ENCODE results near the gene KRT76. TPM values are rescaled to one million over a fixed set of nuclear protein-coding genes. Genes with fewer than 3 reads are reported as not detected.

KRT76 gene
- total and polyA plus RNA-seq, 10 of the 15 experiments (the other 5 are each of a cell fraction or from before 2014, with no cell fraction given): not detected

DNA sequence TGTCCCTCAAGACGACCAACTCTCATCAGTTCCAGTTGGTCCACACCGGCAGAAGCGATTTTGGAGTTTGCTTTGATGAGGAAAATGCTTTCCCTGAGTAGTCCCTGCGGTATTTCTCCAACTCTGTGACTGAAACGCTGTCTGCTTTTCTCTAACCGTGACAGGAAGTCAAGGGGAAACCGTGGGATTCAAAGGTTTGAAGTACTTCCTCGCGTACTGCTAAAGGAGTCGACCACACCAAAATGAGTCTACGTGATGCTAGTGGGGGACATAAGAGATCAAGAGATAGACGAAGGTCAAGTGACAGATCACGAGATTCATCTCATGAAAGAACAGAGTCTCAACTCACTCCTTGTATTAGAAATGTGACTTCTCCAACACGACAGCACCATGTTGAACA lies 28.6 kb downstream of the KRT76 start (continued):
- TF ChIP-seq MTA2 (IDR thresholded peaks at IDR 0.05; ENCODE audit: low read depth): no peak
- no peak for TF ChIP-seq ZZZ3 (IDR thresholded peaks at IDR 0.05; ENCODE audit: control insufficient read depth, insufficient read length, low read depth)
- TF ChIP-seq RELA (IDR thresholded peaks at IDR 0.05; ENCODE audit: borderline replicate concordance, partially characterized antibody): no peak
- TF ChIP-seq IKZF1 (conservative IDR thresholded peaks at IDR 0.05): no peak
- TF ChIP-seq GATAD2B (conservative IDR thresholded peaks at IDR 0.05; ENCODE audit: low read depth): no peak
- no peak for TF ChIP-seq MYB (IDR thresholded peaks at IDR 0.05; ENCODE audit: borderline replicate concordance, low read depth, low read length)
- no peak for TF ChIP-seq CHD1 (IDR thresholded peaks at IDR 0.05; ENCODE audit: low read depth, low read length)
- TF ChIP-seq CREB1 (IDR thresholded peaks at IDR 0.05; ENCODE audit: low read depth): no peak

DNA sequence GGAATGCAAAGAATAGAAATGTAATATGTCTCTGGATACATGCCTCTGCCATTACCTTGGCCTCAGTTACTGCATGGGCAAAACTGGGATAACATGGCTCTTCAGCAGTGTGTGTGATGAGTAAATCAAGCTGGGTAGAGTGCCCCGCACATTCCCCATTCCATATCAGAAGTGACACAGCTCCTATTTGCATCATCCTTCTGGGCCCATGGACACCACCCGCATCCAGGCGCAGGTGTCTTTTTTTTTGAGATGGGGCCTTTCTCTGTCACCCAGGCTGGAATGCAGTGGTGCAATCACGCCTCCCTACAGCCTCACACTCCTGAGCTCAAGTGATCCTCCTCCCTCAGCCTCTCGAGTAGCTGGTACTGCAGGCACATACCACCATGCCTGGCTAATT lies 31.6 kb downstream of the KRT76 start:
- WGBS (ENCODE audit: insufficient coverage, insufficient replicate concordance, low lambda C conversion rate, missing lambda C conversion rate): 55% methylated on average over 5 of the region's 5 CpGs
- H3K9ac ChIP-seq (ENCODE audit: control insufficient read depth, insufficient read depth, low read length): no peak overlapping the region
- ChIA-PET SMC1A (ENCODE audit: uncharacterized antibody, unreplicated experiment) (no interaction called here), POLR2A (no interaction called here), CTCF (no interaction called here), RAD21 (ENCODE audit: unreplicated experiment) (no interaction called here)
- DNase-seq (ENCODE audit: low read depth, low spot score): no peak
- H2AFZ ChIP-seq (ENCODE audit: control insufficient read depth, low read depth, low read length): no peak overlapping the region
- H3K4me2 ChIP-seq (ENCODE audit: control insufficient read depth, insufficient read depth): no peak overlapping the region
- FAIRE-seq: no peak
- in situ Hi-C loops (cut with MboI): no loop called here
- H3K27ac ChIP-seq (ENCODE audit: control insufficient read depth, insufficient read depth): no peak overlapping the region
- H3K79me2 ChIP-seq (ENCODE audit: control insufficient read depth, insufficient read depth, low read length): no peaks in the 10 kb centered on the region
- TF ChIP-seq CHD1 (IDR thresholded peaks at IDR 0.05; ENCODE audit: low read depth, low read length) (no peak), GATAD2B (conservative IDR thresholded peaks at IDR 0.05; ENCODE audit: low read depth) (no peak), ESRRA (IDR thresholded peaks at IDR 0.05; ENCODE audit: low read length) (no peak), NR2C2 (IDR thresholded peaks at IDR 0.05; ENCODE audit: borderline replicate concordance, control insufficient read depth, insufficient read length, low read depth) (no peak)
- no peaks in the 10 kb centered on the region for H3K9me3 ChIP-seq (replicated peaks; ENCODE audit: control insufficient read depth, insufficient read depth, low read length)
- no peaks in the 10 kb centered on the region for H4K20me1 ChIP-seq (ENCODE audit: control insufficient read depth, insufficient read depth)
- H3K4me1 ChIP-seq (ENCODE audit: control insufficient read depth, insufficient read depth, low read length): no peaks in the 10 kb centered on the region
- H3K36me3 ChIP-seq (ENCODE audit: control insufficient read depth in 2 of 2, insufficient read depth in 2 of 2, low read length in 1 of 2): no peaks in the 10 kb centered on the region
- H3K4me3 ChIP-seq: no peak overlapping the region
- ATAC-seq: no peak
- BruUV-seq (replicated peaks): no TSS peak
- H3K27me3 ChIP-seq (replicated peaks in 1 of 2; ENCODE audit: control insufficient read depth in 2 of 2, insufficient read depth in 2 of 2, low read length in 1 of 2): no peaks in the 10 kb centered on the region; a peak in 1 of 4 replicates
- intact Hi-C loops (cut with micrococcal nuclease; ENCODE audit: unreplicated experiment): no loop called here

All from GM12878 (cell line).